Measurements from ENCODE around the gene COA3. TPM values are rescaled to one million over a fixed set of nuclear protein-coding genes. Genes with fewer than 3 reads are reported as not detected.

Gene COA3
- total RNA-seq, 1 experiment from 2014 or later = 90.5 TPM

DNA sequence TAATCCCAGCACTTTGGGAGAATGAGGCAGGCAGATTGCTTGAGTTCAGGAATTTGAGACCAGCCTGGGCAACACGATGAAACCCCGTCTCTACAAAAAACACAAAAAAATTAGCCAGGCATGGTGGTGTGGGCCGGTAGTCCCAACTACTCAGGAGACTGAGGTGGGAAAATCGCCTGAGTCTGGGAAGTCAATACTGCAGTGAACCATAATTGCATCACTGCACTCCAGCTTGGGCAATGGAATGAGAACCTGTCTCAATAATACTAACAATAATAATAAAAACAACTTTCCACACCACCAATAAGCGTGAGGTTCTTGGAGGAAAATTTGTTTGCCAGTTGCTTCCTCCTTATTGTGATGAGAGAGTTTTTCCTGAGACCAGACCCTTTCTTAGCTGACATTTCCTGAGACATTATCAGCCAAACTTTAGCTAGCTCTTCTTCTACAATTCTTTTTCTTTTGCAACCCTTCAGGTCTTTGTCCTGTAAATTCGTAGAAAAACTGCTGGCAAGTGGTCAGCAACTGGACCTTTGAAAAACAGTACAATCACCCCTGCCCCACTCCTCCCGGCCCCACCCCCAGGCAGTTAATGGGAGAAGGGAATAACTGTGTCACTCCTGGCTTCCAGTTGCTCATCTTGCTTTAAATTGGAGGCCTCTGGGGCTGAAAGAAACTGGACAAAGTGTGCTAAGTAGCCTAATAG is 50.1 kb downstream of the COA3 start:
- H3K36me3 ChIP-seq = no peaks in the 10 kb centered on the region
- H3K9me3 ChIP-seq = peaks cover 3% of the 10 kb centered on the region; the same call in 1 of the 2 replicates

More for the DNA sequence above, 50.1 kb downstream of the COA3 start:
- H3K4me3 ChIP-seq = no peak overlapping the region
- H3K27me3 ChIP-seq = peaks cover 13% of the 10 kb centered on the region
- no peak for DNase-seq

Other genes starting within 250 kb of the COA3 start
- gene HSD17B1, start 245.8 kb downstream of the COA3 start, total RNA-seq (2014; rRNA removed; shearing (Covaris generic); ENCODE audit: low replicate concordance) = 0.59 and 2.8 TPM in 2 replicates
- gene COASY, start 236.6 kb downstream of the COA3 start, total RNA-seq (2014; rRNA removed; shearing (Covaris generic); ENCODE audit: low replicate concordance) = 7.7 and 12.4 TPM in 2 replicates
- 19.8 and 40.0 TPM in 2 replicates for gene MLX, start 231.6 kb downstream of the COA3 start, total RNA-seq (2014; rRNA removed; shearing (Covaris generic); ENCODE audit: low replicate concordance)
- gene PSMC3IP, start 221.0 kb downstream of the COA3 start, total RNA-seq (2014; rRNA removed; shearing (Covaris generic); ENCODE audit: low replicate concordance) = 5.6 and 29.6 TPM in 2 replicates
- 46.0 and 47.2 TPM in 2 replicates for gene RETREG3, start 189.3 kb downstream of the COA3 start, total RNA-seq (2014; rRNA removed; shearing (Covaris generic); ENCODE audit: low replicate concordance)
- gene TUBG1, start 189.0 kb downstream of the COA3 start, total RNA-seq (2014; rRNA removed; shearing (Covaris generic); ENCODE audit: low replicate concordance) = 65.4 and 69.8 TPM in 2 replicates
- gene TUBG2, start 139.4 kb downstream of the COA3 start, total RNA-seq (2014; rRNA removed; shearing (Covaris generic); ENCODE audit: low replicate concordance) = 1.4 and 4.0 TPM in 2 replicates
- gene PLEKHH3, start 121.7 kb downstream of the COA3 start, total RNA-seq (2014; rRNA removed; shearing (Covaris generic); ENCODE audit: low replicate concordance) = 16.5 and 54.1 TPM in 2 replicates
- gene CCR10, start 116.9 kb downstream of the COA3 start, total RNA-seq (2014; rRNA removed; shearing (Covaris generic); ENCODE audit: low replicate concordance) = 5.7 TPM in 1 of 2 replicates, not detected in the other
- 9.2 and 9.3 TPM in 2 replicates for gene CNTNAP1, start 116.2 kb downstream of the COA3 start, total RNA-seq (2014; rRNA removed; shearing (Covaris generic); ENCODE audit: low replicate concordance)
- 8.4 and 20.0 TPM in 2 replicates for gene EZH1, start 53.7 kb downstream of the COA3 start, total RNA-seq (2014; rRNA removed; shearing (Covaris generic); ENCODE audit: low replicate concordance)
- gene RAMP2, start 37.5 kb downstream of the COA3 start, total RNA-seq (2014; rRNA removed; shearing (Covaris generic); ENCODE audit: low replicate concordance) = not detected in 2 replicates
- gene VPS25, start 25.3 kb downstream of the COA3 start, total RNA-seq (2014; rRNA removed; shearing (Covaris generic); ENCODE audit: low replicate concordance) = 68.7 and 99.1 TPM in 2 replicates
- gene WNK4, start 18.1 kb downstream of the COA3 start, total RNA-seq (2014; rRNA removed; shearing (Covaris generic); ENCODE audit: low replicate concordance) = not detected in 2 replicates
- not detected in 2 replicates for gene CNTD1, start 157 bp upstream of the COA3 start, total RNA-seq (2014; rRNA removed; shearing (Covaris generic); ENCODE audit: low replicate concordance)
- 85.0 and 209 TPM in 2 replicates for gene BECN1, start 25.6 kb upstream of the COA3 start, total RNA-seq (2014; rRNA removed; shearing (Covaris generic); ENCODE audit: low replicate concordance)
- 72.7 and 82.0 TPM in 2 replicates for gene PSME3, start 34.7 kb upstream of the COA3 start, total RNA-seq (2014; rRNA removed; shearing (Covaris generic); ENCODE audit: low replicate concordance)
- gene AOC2, start 45.9 kb upstream of the COA3 start, total RNA-seq (2014; rRNA removed; shearing (Covaris generic); ENCODE audit: low replicate concordance) = 0.36 TPM in 1 of 2 replicates, not detected in the other
- gene AOC3, start 52.5 kb upstream of the COA3 start, total RNA-seq (2014; rRNA removed; shearing (Covaris generic); ENCODE audit: low replicate concordance) = 0.10 and 0.86 TPM in 2 replicates
- not detected in 2 replicates for gene G6PC1, start 102.1 kb upstream of the COA3 start, total RNA-seq (2014; rRNA removed; shearing (Covaris generic); ENCODE audit: low replicate concordance)
- 41.7 and 47.0 TPM in 2 replicates for gene AARSD1, start 165.8 kb upstream of the COA3 start, total RNA-seq (2014; rRNA removed; shearing (Covaris generic); ENCODE audit: low replicate concordance)
- not detected in 2 replicates for gene PTGES3L, start 181.4 kb upstream of the COA3 start, total RNA-seq (2014; rRNA removed; shearing (Covaris generic); ENCODE audit: low replicate concordance)
- 3.8 and 5.1 TPM in 2 replicates for gene RUNDC1, start 181.9 kb upstream of the COA3 start, total RNA-seq (2014; rRNA removed; shearing (Covaris generic); ENCODE audit: low replicate concordance)
- 2,193 and 2,673 TPM in 2 replicates for gene RPL27, start 199.7 kb upstream of the COA3 start, total RNA-seq (2014; rRNA removed; shearing (Covaris generic); ENCODE audit: low replicate concordance)
- gene IFI35, start 208.1 kb upstream of the COA3 start, total RNA-seq (2014; rRNA removed; shearing (Covaris generic); ENCODE audit: low replicate concordance) = 10.7 and 26.8 TPM in 2 replicates
- 181 and 263 TPM in 2 replicates for gene VAT1, start 223.7 kb upstream of the COA3 start, total RNA-seq (2014; rRNA removed; shearing (Covaris generic); ENCODE audit: low replicate concordance)
- not detected in 2 replicates for gene RND2, start 226.5 kb upstream of the COA3 start, total RNA-seq (2014; rRNA removed; shearing (Covaris generic); ENCODE audit: low replicate concordance)

All from MG63 (cell line).